GM23338 (cell line): Measurements from ENCODE around the gene SLC25A29. TPM values are rescaled to one million over a fixed set of nuclear protein-coding genes. Genes with fewer than 3 reads are reported as not detected.

Experiments
- ATAC-seq: fragments of 200-7000 bp; cut with Tn5 transposase; 3 replicates; pipeline ENCODE4 v1.9.1; 2020
- DNase-seq: peaks from one replicate; pipeline ENCODE4 v3.0.0-alpha.2; 2015; ENCODE audit warnings: low spot score
- H2AFZ ChIP-seq: fragments of 200-600 bp; sonication (generic); 2 replicates; pipeline ENCODE4 v1.8.0; 2016; ENCODE audit warnings: antibody characterized with exemption, mild to moderate bottlenecking, moderate library complexity
- H3F3A ChIP-seq: fragments of 200-600 bp; sonication (generic); replicated peaks from 2 replicates; pipeline ENCODE4 v1.8.0; 2017; ENCODE audit warnings: antibody characterized with exemption, mixed run types, low read depth
- H3K27ac ChIP-seq: fragments of 200-600 bp; sonication (generic); 2 replicates; pipeline ENCODE4 v1.6.1; 2016; ENCODE audit warnings: low read depth
- H3K27me3 ChIP-seq: fragments of 200-600 bp; sonication (generic); 2 replicates; pipeline ENCODE4 v1.8.0; 2016; ENCODE audit warnings: mild to moderate bottlenecking, mixed run types, moderate library complexity; ENCODE audit not compliant: insufficient read depth
- H3K36me3 ChIP-seq: fragments of 200-600 bp; sonication (generic); 2 replicates; pipeline ENCODE4 v1.8.0; 2016; ENCODE audit warnings: mild to moderate bottlenecking; ENCODE audit not compliant: insufficient read depth
- H3K4me1 ChIP-seq: fragments of 200-600 bp; sonication (generic); 2 replicates; pipeline ENCODE4 v1.8.0; 2016; ENCODE audit warnings: mild to moderate bottlenecking, moderate library complexity; ENCODE audit not compliant: insufficient read depth
- H3K4me2 ChIP-seq: fragments of 200-600 bp; sonication (generic); 2 replicates; pipeline ENCODE4 v1.7.1; 2017; ENCODE audit warnings: mixed run types
- H3K4me3 ChIP-seq: fragments of 200-600 bp; sonication (generic); 2 replicates; pipeline ENCODE4 v1.6.1; 2016; ENCODE audit warnings: mixed run types
- H3K79me2 ChIP-seq: fragments of 200-600 bp; sonication (generic); replicated peaks from 2 replicates; pipeline ENCODE4 v1.8.0; 2017; ENCODE audit warnings: mild to moderate bottlenecking; ENCODE audit not compliant: insufficient read depth
- H3K9me2 ChIP-seq: fragments of 200-600 bp; sonication (generic); 2 replicates; pipeline ENCODE4 v1.8.0; 2017; ENCODE audit not compliant: insufficient read depth
- H4K20me1 ChIP-seq: fragments of 200-600 bp; sonication (generic); replicated peaks from 2 replicates; pipeline ENCODE4 v1.8.0; 2017; ENCODE audit warnings: mild to moderate bottlenecking; ENCODE audit not compliant: insufficient read depth
- H3K27ac Mint-ChIP-seq: 2 replicates; pipeline ENCODE4 v1.8.0; 2020; ENCODE audit warnings: inconsistent platforms, mild to moderate bottlenecking, moderate library complexity, mixed read lengths
- H3K27me3 Mint-ChIP-seq: 3 replicates; pipeline ENCODE4 v1.8.0; 2022; ENCODE audit warnings: low read depth, mild to moderate bottlenecking, moderate library complexity, mixed read lengths, inconsistent platforms; ENCODE audit not compliant: insufficient read depth, poor library complexity
- H3K36me3 Mint-ChIP-seq: 3 replicates; pipeline ENCODE4 v1.8.0; 2021; ENCODE audit warnings: low read depth, mild to moderate bottlenecking, inconsistent platforms, moderate library complexity, mixed read lengths
- H3K4me1 Mint-ChIP-seq: 3 replicates; pipeline ENCODE4 v1.8.0; 2020; ENCODE audit warnings: mild to moderate bottlenecking, inconsistent platforms, mixed read lengths
- H3K4me3 Mint-ChIP-seq: 3 replicates; pipeline ENCODE4 v1.8.0; 2021; ENCODE audit warnings: moderate library complexity, mild to moderate bottlenecking, inconsistent platforms, mixed read lengths
- H3K9me3 Mint-ChIP-seq: 3 replicates; pipeline ENCODE4 v1.8.0; 2020; ENCODE audit warnings: moderate library complexity, mild to moderate bottlenecking, inconsistent platforms, mixed read lengths
- CREB1 ChIP-seq: fragments of 250-450 bp; sonication (Bioruptor Pico); IDR thresholded peaks from 2 replicates; pipeline ENCODE4 v1.5.0; 2020; ENCODE audit warnings: low read depth, mild to moderate bottlenecking, moderate library complexity
- NANOG ChIP-seq: IDR thresholded peaks from 2 replicates; pipeline ENCODE4 v1.6.1; 2016; ENCODE audit warnings: antibody characterized with exemption, borderline replicate concordance
- POLR2AphosphoS5 ChIP-seq: IDR thresholded peaks from 2 replicates; pipeline ENCODE4 v1.6.1; 2016; ENCODE audit warnings: antibody characterized with exemption, low read depth
- STAT1 ChIP-seq: IDR thresholded peaks from one replicate; pipeline ENCODE4 v1.6.1; 2016; ENCODE audit warnings: antibody characterized with exemption; ENCODE audit not compliant: unreplicated experiment
- ZNF114 ChIP-seq: fragments of 250-450 bp; sonication (Bioruptor Pico); IDR thresholded peaks from 2 replicates; pipeline ENCODE4 v1.5.0; 2020; ENCODE audit warnings: mild to moderate bottlenecking, moderate library complexity
- ZNF331 ChIP-seq: fragments of 250-450 bp; sonication (Bioruptor Pico); IDR thresholded peaks from 2 replicates; pipeline ENCODE4 v1.5.0; 2020; ENCODE audit warnings: low read depth, mild to moderate bottlenecking, moderate library complexity
- ZNF462 ChIP-seq: fragments of 250-450 bp; sonication (Bioruptor Pico); IDR thresholded peaks from 2 replicates; pipeline ENCODE4 v1.5.0; 2020; ENCODE audit warnings: mild to moderate bottlenecking, moderate library complexity
- polyA plus RNA-seq: library from polyadenylated mRNA; unstranded; fragments of >200 nt; fragmentation: Nextera tagmentation; extraction: Ambion mirVana; gene quantifications from 2 replicates; pipeline ENCODE4 v1.2.1, GENCODE V29; 2016
- total RNA-seq: library from RNA; depleted of rRNA; stranded (reverse); fragments of >200 nt; shearing (Covaris generic); gene quantifications from 2 replicates; pipeline ENCODE4 v1.2.3, GENCODE V29; 2014

The SLC25A29 gene
- total and polyA plus RNA-seq, 2 experiments from 2014 or later, result 65.6 to 206 TPM

DNA sequence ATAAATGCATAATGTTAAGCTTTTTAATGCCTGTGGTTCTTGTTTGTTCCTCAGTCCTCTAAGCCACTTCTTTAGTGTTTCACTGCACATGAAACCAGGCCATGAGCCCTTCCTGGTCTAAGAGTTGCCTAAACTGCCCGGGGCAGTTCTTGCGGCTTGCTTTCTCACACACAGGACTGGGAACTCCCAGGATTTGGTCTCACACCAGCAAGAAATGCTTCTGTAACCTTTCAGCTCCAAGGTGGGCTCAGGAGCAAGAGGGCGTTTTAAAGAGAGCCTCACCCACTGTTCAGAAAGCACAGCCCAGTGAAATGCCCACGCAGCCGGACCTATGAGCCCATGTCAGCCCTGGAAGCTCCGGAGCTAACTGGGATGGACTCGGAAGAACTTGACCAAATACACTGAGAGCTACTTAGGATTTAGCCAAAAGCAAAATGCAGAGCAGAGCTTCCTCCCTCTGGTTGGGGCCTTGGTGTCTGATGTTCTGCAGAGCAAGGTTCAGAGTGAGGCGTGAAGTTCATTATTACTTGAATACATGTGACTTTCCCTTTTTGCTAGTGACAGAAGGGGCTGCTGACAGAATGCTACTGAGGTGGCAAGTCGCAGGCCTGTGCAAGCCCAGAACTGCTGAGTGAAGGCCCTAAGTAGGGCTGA lies 23.4 kb downstream of the SLC25A29 start:
- peaks cover 18% of the 10 kb centered on the region for H3K27me3 Mint-ChIP-seq
- H2AFZ ChIP-seq, result no peak overlapping the region

More for the DNA sequence above, 23.4 kb downstream of the SLC25A29 start:
- H3K79me2 ChIP-seq, result peaks cover 50% of the 10 kb centered on the region
- H3K4me2 ChIP-seq, result no peak overlapping the region
- H3K27me3 ChIP-seq, result no peaks in the 10 kb centered on the region
- no peaks in the 10 kb centered on the region; the same call in 1 of the 2 replicates for H3K36me3 ChIP-seq
- H3K27ac Mint-ChIP-seq, result no peak overlapping the region
- no peaks in the 10 kb centered on the region for H3K9me3 Mint-ChIP-seq
- no peak for DNase-seq
- no peak for ATAC-seq
- peaks cover 39% of the 10 kb centered on the region; the same call in 1 of the 2 replicates for H3F3A ChIP-seq
- H3K4me3 Mint-ChIP-seq, result no peak overlapping the region
- H3K4me3 ChIP-seq, result no peak overlapping the region
- peak overlapping the region; percentile 76 for H3K27ac ChIP-seq
- H3K4me1 Mint-ChIP-seq, result peaks cover 51% of the 10 kb centered on the region
- peaks cover 37% of the 10 kb centered on the region for H3K4me1 ChIP-seq
- no peaks in the 10 kb centered on the region for H3K9me2 ChIP-seq
- H3K36me3 Mint-ChIP-seq, result peaks cover 11% of the 10 kb centered on the region
- no peak for TF ChIP-seq CREB1 (CRISPR knock-in tag)
- 0 out of 2 replicates have a peak, but pooled peaks have one; percentile 6 for TF ChIP-seq POLR2AphosphoS5
- TF ChIP-seq ZNF331 (CRISPR knock-in tag), result no peak
- TF ChIP-seq ZNF114 (CRISPR knock-in tag), result no peak
- no peak for TF ChIP-seq NANOG
- no peak for TF ChIP-seq ZNF462 (CRISPR knock-in tag)
- no peak for TF ChIP-seq STAT1
- peaks cover 27% of the 10 kb centered on the region for H4K20me1 ChIP-seq
